HG03521 (cell line): ENCODE results near the gene PHTF2.
"Not testable (repeated sequence)": the region's sequence is repeated elsewhere in the genome, so short reads cannot be mapped to it uniquely, and the experiment has no call there.

ENCODE experiments used
- ATAC-seq: cut with Tn5 transposase; IDR thresholded peaks from one replicate; pipeline ENCODE4 v1.9.1; 2021; ENCODE audit warnings: mild to moderate bottlenecking, moderate library complexity; ENCODE audit not compliant: unreplicated experiment

The PHTF2 gene

DNA sequence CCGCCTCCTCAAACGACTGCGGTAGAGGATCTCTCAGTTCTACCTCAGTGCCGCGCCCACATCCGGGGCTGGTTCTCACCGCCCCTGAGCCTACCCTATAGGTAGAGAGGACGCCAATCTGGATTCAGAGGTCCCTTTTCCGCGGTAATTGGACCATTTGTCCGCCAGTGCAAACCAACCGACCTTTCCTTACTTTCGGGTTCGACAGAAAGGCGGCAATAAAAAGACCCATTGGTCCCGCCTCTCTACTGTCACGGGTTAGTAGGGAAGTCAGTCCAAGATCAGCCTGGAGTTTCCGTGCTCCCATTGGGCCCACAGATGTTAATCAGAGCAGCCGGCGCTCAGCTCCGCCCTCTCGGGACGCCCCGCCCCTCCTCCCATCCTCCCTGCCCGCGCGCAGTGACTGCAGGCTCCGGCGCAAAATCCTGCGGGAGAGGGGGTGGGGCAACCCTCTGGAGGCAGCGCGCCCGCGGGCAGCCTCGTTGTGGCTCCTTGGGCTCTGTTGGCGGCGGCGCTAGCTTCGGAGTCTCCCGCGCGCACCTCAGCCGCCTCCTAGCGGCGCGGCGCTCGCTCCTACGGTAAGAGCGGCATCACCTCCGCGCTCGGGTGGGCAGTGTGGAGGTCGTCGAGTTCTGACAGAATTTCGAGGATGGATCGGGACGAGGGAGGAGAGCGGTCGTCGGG is at the start of gene PHTF2, which contains the start of gene TMEM60:
TSS of gene PHTF2 (plus strand) at position 380 of the 684 bp plus-strand sequence.
TSS of gene TMEM60 (minus strand) at position 41 of the 684 bp plus-strand sequence. CDS start 4,061 bp downstream, outside the sequence.
- peak; percentile 87 for ATAC-seq

DNA sequence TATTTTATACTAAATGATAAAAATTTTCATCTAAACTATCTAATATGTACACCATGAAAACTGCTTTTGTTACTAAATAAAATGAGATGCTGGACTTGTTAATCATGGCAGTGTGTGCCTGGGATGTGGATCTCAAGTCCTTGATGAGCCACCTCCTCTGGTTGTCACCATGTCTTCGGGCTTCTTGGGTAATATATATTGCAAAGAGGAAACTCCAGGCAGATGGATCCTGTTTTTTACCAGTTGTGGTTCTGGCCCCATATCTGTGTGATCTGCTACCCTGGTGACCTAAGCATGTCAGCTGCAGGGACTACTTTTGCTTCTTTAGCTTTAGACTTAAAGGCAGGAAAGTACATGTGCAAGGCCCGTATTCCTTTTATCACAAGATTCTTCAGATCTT is 46.6 kb upstream of the PHTF2 start:
- ATAC-seq = no peak

DNA sequence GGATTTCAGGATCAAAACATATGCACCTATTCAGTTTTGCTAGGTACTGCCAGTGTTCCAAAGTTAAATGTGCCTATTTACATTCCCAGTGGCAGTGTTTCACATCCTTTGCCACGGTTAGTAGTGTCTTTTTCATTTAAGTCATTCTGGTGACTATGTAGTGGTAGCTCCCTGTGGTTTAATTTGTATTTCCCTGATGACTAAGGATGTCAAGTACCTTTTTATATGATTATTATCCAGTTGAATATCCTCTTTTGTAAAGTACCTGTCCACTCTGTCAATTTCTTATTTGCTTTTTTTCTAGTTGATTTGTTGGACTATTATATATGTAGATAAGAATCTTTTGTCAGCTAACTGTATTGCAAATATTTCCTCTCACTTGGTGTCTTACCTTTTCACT is 45.4 kb upstream of the PHTF2 start:
- ATAC-seq = no peak

DNA sequence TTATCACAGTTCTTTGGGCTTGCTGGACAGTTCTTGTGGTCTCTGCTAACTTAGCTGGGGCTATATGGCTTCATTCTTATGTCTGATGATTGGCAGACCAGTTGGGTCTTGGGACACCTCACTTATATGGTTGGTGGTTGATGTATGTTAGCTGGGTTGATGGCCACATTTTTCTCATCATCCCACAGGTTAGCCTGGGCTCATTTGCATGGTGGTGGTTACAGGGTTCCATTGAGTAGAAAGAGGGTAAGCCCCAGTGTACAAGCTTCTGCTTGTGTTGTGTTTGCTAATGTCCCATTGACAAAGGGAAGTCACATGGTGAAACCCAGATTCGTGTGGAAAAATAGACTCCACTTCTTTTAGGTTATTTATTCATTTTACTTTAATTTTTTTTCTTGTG is 41.0 kb upstream of the PHTF2 start:
- peak; percentile 82 for ATAC-seq

DNA sequence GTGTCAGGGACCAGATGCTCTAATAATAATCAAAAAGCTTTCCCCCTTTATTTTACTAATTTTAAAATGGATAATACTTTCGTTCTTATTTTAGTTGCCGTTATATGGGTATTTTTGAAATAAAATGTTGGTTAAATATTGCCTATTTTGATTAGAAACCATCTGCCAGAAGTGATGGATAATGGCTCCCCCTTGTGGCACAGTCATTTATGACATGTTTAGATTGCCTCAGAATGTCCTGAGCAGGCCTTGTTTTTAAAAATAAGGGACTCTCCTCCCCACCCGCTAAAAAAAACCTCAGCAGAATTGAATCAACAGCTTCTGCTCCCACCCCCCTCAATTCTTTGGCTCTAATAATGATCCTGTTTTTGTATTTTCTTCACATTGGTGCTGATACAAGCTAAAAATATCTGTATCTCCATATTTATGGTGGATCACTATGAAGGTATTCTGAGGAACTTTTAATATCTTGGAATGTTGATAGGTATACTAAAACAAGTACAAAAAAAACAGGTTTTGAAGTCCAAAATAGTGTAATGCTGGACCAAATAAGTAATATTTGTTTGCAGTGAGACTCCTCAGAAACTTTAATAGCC is 39.2 kb upstream of the PHTF2 start:
- no peak for ATAC-seq

DNA sequence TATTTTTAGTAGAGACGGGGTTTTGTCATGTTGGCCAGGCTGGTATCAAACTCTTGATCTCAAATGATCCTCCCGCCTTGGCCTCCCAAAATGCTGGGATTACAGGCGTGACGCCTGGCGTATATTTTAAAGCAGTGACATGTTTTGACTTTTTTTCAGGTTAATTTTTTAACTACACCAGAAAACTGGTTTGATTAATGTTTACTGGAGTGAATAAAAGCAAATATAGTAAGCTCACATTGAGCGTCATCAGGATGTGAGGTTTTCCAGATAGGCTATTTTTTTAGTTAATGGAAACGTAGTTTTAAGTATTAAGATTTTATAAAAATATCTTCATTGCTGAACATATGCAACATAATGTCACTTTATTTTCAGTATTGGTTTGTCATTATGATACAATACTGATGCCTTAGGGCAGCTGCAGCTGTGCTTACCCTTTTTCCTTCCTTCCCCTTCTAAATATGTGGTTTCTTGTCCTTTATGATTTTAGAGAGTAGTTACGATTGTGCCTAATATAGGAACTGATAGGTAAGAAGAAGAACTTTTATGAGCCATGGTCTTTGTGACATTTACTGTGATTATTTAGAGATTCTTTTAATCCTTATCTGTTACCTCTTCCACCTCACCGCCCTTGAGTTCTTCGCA is 37.6 kb upstream of the PHTF2 start:
- no peak for ATAC-seq

DNA sequence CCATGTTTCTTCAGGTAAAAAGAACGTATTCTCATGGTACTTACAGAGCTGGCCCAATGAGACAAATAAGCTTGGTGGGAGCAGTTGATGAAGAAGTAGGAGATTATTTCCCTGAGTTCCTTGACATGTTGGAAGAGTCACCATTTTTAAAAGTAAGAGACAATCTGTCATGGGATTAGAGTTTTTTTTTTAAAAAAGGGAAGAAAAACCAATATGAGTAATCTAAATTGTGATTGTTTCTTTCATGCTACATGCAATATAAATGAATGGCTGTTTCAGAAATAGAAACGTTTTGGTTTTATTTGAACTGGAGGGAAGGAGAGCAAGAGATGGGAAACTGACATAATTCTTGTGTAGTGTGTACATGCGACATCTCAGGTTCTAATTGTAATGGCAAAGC is 33.1 kb upstream of the PHTF2 start:
- ATAC-seq = no peak

DNA sequence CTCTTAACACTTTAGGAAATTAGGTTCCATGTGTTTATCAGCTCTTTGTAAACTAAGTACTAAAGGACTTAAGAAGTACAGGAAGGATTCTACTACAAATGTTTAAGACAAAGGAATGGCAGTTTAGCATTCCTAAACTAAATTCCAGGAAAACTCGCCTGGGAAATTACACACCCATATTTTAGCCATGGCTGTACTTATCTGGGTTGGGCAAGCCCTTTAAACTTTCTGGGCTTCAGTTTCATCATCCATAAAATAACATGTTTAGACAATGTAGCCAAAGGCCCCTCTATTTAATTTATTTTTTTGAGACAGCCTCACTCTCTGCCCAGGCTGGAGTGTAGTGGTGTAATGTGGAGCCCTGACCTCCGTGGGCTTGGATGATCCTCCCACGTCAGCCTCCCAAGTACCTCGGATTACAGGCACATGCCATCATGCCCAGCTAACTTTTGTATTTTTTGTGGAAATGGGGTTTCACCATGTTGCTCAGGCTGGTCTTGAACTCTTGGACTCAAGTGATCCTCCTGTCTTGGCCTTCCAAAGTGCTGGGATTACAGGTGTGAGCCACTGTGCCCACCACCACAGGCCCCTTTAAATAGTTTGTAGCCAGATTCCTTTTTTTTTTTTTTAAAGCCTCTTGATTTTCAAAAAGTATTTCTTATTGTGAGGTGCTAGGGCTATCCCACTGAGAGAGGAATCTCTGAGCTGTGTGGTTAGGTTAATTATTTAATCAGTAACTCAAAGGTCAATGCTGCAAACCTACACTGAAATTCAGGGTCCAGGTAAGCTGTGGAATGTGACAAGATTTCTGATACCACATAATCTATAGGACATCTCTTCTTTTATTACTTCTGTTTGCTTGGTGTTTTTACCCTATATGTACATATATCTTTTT is 32.4 kb upstream of the PHTF2 start:
- no peak for ATAC-seq

DNA sequence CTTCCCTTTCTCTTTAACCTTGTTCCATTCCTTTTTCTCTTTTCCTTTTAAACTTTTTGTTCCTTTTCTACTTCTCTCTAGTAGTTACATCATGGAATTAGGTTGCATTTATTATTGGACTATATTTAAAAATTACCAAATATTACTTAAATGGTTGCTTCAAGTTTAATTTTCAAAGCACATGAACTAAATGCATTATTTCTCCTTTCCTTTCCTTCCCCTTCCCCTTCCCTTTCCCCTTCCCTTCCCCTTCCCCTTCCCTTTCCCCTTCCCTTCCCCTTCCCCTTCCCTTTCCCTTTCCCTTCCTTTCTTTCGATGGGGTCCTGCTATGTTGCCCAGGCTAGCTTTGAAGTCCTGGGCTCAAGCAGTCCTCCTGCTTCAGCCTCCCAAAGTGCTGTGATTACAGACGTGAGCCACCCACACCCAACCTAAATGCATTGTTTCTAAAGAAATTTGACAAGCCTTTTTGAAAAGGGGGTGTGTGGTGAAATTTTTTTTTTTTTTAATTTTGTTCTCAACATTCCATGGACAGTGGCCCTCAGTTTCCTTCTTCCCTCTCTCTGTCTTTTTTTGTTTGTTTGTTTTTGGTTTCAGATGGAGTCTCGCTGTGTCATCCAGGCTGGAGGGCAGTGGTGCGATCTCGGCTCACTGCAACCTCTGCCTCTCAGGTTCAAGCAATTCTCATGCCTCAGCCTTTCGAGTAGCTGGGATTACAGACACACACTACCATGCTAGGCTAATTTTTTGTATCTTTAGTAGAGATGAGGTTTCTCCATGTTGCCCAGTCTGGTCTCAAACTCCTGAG is 31.6 kb upstream of the PHTF2 start:
- ATAC-seq = no peak

DNA sequence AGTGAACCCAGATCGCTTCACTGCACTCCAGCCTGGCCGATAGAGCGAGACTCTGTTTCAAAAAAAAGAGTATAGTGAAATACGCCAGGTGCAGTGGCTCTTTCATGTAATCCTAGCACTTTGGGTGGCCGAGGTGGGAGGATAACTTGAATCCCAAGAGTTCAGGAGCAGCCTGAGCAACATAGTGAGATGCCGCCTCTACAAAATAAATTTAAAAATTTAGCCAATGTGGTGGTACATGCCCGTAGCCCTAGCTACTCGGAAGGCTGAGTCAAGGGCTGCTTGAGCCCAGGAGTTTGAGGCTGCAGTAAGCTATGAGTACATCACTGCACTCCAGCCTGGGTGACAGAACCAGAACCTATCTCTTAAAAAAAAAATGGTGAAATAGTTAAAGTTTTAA is 28.3 kb upstream of the PHTF2 start:
- no peak for ATAC-seq

DNA sequence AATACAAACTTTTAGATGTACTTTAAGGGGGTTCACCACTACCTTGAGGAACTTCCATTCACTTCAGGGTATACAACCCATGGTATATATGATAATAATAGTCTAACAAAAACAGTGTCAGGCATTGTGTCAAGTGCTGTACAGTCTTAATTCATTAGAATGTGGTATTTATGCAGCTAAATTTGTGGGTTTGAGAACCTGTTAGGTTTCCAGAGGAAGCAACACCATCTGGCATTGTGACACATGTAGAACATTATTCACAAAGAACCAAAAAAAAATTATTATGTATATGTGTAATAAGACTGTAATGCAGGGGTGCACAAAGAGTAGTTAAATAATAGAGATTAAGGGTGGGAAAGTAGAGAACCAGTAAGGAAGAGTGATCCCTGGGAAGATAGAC is 26.7 kb upstream of the PHTF2 start:
- ATAC-seq = no peak

DNA sequence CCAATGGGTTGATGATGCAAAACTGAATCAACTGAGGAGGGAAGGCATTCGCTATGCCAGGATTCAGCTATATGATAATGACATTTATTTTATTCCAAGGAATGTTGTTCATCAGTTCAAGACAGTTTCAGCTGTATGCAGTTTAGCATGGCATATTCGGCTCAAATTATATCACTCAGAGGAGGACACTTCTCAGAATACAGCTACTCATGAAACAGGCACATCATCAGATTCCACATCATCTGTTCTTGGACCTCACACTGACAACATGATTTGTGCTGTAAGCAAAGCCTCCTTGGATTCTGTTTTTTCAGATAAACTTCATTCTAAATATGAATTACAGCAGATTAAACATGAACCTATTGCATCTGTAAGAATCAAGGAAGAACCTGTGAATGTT is 20.0 kb upstream of the PHTF2 start:
- ATAC-seq = no peak

DNA sequence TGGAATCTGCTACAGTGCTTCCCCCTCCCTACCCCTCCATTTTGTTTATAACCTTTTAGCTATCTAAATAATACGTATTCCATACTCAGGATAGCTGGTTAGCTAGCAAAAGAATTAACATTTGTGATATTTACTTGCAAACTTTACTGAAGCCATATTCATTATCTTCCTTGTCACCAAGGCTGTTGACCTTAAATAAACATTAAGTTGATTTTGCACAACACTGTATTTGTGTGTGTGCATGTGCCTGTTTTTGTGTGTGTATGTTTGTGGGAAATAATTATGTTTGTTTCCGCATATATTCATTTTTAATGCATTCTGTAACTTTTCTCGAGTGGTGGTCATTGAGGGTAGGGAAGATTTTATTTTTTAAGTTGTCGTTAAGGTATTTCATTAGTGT is 16.2 kb upstream of the PHTF2 start:
- ATAC-seq = no peak

DNA sequence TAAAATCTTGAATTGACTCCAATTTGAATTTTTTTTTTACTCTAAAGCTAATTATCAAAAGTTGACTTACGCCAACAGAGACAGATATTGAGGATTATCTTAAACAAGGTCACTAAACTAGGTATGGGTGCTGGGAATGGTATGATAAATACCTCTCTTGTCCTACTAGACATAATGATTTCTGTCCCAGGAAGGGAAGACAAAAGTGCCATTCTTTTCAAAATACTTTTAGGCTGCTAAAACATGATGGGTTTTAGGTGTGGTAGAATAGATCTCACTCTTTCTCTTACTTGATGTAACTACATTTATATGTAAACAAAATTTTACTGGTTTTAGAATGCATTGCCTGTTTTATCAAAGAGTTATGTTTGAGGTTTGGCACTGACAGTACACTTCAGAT is 15.5 kb upstream of the PHTF2 start:
- ATAC-seq = no peak

DNA sequence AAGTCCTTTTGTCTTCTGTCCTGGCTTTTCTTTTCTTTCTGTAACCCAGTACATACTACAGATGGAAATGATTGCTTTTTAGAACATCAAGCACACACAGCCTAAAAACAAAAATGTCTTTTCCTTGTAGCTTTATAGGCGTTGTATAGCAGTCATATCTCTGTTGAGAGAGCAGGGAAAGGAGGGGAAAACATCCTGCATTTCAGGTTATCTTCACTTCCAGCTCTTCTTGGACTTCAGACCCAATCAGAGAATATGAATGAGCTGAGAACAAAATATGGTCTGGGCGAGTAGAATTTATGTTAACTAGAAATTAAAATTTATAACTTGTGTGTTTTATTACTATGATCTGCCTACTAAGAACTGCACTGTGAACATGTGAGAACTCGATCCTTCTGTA is 15.0 kb upstream of the PHTF2 start:
- ATAC-seq = no peak

DNA sequence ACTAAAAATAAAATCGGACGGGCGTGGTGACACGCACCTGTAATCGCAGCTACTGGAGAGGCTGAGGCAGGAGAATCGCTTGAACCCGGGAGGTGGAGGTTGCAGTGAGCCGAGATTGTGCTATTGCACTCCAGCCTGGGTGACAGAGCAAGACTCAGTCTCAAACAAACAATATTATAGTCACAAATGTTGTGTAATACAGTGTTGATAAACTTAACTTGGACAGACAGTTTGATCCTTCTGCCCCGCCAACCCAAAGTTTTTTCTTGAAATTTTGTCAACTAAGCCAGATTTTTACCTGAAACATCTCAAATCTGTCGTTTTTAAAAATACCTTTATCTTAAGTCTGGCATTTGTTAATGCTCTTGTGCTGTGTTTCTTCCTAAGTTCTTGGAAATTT is 14.1 kb upstream of the PHTF2 start:
- ATAC-seq = not testable (repeated sequence)

DNA sequence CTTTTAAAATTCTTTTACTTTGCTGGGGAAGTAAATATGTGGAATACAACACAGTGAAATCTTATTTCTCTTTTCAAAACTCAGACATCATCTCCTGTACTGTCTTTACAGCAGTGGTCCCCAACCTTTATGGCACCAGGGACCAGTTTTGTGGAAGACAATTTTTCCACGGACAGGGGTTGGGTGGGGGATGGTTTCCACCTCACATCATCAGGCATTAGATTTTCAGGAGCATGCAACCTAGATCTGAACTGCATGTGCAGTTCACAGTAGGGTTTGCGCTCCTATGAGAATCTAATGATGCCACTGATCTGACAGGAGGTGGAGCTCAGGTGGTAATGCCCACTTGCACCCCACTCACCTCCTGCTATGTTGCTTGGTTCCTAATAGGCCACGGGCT is 12.6 kb upstream of the PHTF2 start:
- ATAC-seq = no peak

DNA sequence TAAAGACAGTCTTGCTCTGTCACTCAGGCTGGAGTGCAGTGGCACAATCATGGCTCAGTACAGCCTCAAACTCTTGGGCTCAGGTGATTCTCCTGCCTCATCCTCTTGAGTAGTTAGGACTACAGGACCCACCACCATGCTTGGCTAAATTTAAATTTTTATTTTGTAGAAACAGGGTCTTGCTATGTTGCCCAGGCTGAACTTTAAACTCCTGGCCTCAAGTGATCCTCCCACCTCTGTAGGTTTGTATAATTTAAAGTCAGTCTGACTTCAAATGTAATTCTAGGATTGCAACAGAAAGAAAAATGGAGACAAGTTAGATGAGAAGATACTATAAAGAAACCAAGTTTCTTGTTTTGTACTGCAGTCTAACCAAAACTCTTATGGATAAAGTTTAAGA is 11.8 kb upstream of the PHTF2 start:
- ATAC-seq = no peak

DNA sequence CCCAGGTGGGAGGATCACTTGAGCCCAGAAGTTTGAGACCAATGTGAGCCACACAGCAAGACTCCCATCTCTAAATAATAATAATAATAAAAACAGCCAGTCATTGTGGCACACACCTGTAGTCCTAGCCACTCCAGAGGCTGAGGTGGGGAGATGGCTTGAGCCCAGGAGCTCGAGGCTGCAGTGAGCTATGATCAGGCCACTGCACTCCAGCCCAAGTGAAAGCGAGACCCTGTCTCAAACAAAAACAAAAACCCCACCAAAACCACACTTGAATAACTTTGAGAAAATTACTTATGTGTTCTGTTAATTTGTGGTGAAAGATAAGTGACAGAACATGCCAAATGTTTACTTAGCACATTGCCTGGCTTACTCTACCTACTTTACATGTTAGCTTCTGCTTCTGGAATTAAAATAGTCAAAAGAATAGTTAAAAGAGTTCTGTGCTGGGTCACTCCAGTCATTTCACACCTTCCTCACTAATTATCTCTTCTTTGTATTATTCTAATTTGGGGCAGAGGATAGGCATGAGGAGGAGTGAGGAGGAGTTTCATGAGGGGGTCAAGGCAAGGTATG is 10.2 kb upstream of the PHTF2 start:
- ATAC-seq = no peak

DNA sequence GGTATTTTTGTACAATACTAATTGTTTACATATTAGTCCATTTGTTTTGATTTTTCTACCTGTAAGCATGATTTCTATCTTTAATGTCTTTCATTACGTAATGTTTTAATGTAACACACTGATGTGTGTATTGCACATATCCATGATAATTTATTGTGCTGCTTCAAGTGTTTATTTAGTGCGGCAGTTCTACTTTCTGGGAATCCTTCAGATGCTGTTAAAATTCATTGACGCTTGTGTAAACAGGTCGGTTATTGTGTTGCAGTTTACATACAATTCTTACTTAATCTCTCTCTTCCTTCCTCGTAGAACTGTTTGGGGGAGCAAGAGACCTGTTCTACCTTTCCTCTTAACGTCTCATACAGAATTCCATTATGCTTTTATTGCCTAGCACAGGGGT is 7.2 kb upstream of the PHTF2 start:
- no peak for ATAC-seq
